ENCODE results near the gene ZG16B. TPM values are rescaled to one million over a fixed set of nuclear protein-coding genes. Genes with fewer than 3 reads are reported as not detected.

The ZG16B gene
- polyA plus RNA-seq, 4 donors: 5.2 to 19.9 (median 15.0) TPM

GRCh38 chr16:2857451-2858244, 27.5 kb downstream of the ZG16B start, which contains the start of gene PRSS22:
PRSS22 (minus strand) TSS chr16:2858170; CDS start chr16:2858104, 66 bp downstream.
- peaks cover 0 to 13% (median 12%) of the 10 kb centered on the region in 3 donors for H3K27me3 ChIP-seq (ENCODE audit: control insufficient read depth in 3 of 3, insufficient read depth in 3 of 3, low read length in 3 of 3)
- peaks cover 0 to 16% (median 3%) of the 10 kb centered on the region in 3 donors for H3K4me1 ChIP-seq (ENCODE audit: control insufficient read depth in 3 of 3, insufficient read depth in 2 of 3, low read depth in 1 of 3, low read length in 2 of 3)
- DNase-seq: peak; percentile 53 to 83
- FAIRE-seq: no peak
- peaks cover 0 to 23% of the 10 kb centered on the region in 2 donors for H3K9me3 ChIP-seq (ENCODE audit: control insufficient read depth in 2 of 2, insufficient read depth in 1 of 2, low read depth in 1 of 2, low read length in 1 of 2)
- peak within 1 kb of the TSS; percentile 27 to 37 (median 34) for H3K4me3 ChIP-seq (ENCODE audit: low read depth in 1 of 3, low read length in 3 of 3)
- H3K36me3 ChIP-seq (ENCODE audit: control insufficient read depth in 3 of 3, insufficient read depth in 2 of 3, low read depth in 1 of 3, low read length in 3 of 3): no peaks in the 10 kb centered on the region
- 2 to 5% (median 4%) methylated on average over 36 to 42 of the region's 42 CpGs for WGBS, 3 donors
- peak within 1 kb of the TSS in 2 of 3 donors; percentile 16 to 81 for H3K27ac ChIP-seq (ENCODE audit: low read depth in 1 of 3, low read length in 2 of 3)

GRCh38 chr16:2858245-2859025, 28.3 kb downstream of the ZG16B start:
- peaks cover 0 to 16% (median 3%) of the 10 kb centered on the region in 3 donors for H3K4me1 ChIP-seq (ENCODE audit: control insufficient read depth in 3 of 3, insufficient read depth in 2 of 3, low read depth in 1 of 3, low read length in 2 of 3)
- H3K27ac ChIP-seq (ENCODE audit: low read depth in 1 of 3, low read length in 2 of 3): peak overlapping the region in 2 of 3 donors; percentile 16 to 81
- 2 to 13% (median 4%) methylated on average over 18 to 23 of the region's 23 CpGs for WGBS, 3 donors
- peak overlapping the region; percentile 25 to 37 (median 34) for H3K4me3 ChIP-seq (ENCODE audit: low read depth in 1 of 3, low read length in 3 of 3)
- H3K36me3 ChIP-seq (ENCODE audit: control insufficient read depth in 3 of 3, insufficient read depth in 2 of 3, low read depth in 1 of 3, low read length in 3 of 3): no peaks in the 10 kb centered on the region
- peaks cover 0 to 13% (median 12%) of the 10 kb centered on the region in 3 donors for H3K27me3 ChIP-seq (ENCODE audit: control insufficient read depth in 3 of 3, insufficient read depth in 3 of 3, low read length in 3 of 3)
- DNase-seq: peak; percentile 78 to 92
- FAIRE-seq: no peak
- H3K9me3 ChIP-seq (ENCODE audit: control insufficient read depth in 2 of 2, insufficient read depth in 1 of 2, low read depth in 1 of 2, low read length in 1 of 2): peaks cover 0 to 23% of the 10 kb centered on the region in 2 donors

GRCh38 chr16:2859686-2860265, 29.7 kb downstream of the ZG16B start:
- Histone ChIP-seq H3K36me3 (ENCODE audit: control insufficient read depth in 3 of 3, insufficient read depth in 2 of 3, low read depth in 1 of 3, low read length in 3 of 3) (no peaks in the 10 kb centered on the region), H3K9me3 (ENCODE audit: control insufficient read depth in 2 of 2, insufficient read depth in 1 of 2, low read depth in 1 of 2, low read length in 1 of 2) (peaks cover 0 to 12% of the 10 kb centered on the region in 2 donors), H3K27me3 (ENCODE audit: control insufficient read depth in 3 of 3, insufficient read depth in 3 of 3, low read length in 3 of 3) (peaks cover 0 to 16% (median 13%) of the 10 kb centered on the region in 3 donors), H3K27ac (ENCODE audit: low read depth in 1 of 3, low read length in 2 of 3) (no peak overlapping the region), H3K4me3 (ENCODE audit: low read depth in 1 of 3, low read length in 3 of 3) (no peak overlapping the region), H3K4me1 (ENCODE audit: control insufficient read depth in 3 of 3, insufficient read depth in 2 of 3, low read depth in 1 of 3, low read length in 2 of 3) (peaks cover 0 to 16% (median 3%) of the 10 kb centered on the region in 3 donors)
- no peak for FAIRE-seq
- WGBS, 3 donors: 79 to 86% (median 84%) methylated on average over 10 of the region's 10 CpGs
- no peak for DNase-seq

GRCh38 chr16:2860826-2861567, 30.9 kb downstream of the ZG16B start:
- no peak for FAIRE-seq

GRCh38 chr16:2865651-2866050, 35.5 kb downstream of the ZG16B start:
- peaks cover 0 to 9% of the 10 kb centered on the region in 2 donors for H3K9me3 ChIP-seq (ENCODE audit: control insufficient read depth in 2 of 2, insufficient read depth in 1 of 2, low read depth in 1 of 2, low read length in 1 of 2)
- H3K27ac ChIP-seq (ENCODE audit: low read depth in 1 of 3, low read length in 2 of 3): no peak overlapping the region
- no peak overlapping the region for H3K4me3 ChIP-seq (ENCODE audit: low read depth in 1 of 3, low read length in 3 of 3)
- peaks cover 0 to 4% (median 0%) of the 10 kb centered on the region in 3 donors for H3K4me1 ChIP-seq (ENCODE audit: control insufficient read depth in 3 of 3, insufficient read depth in 2 of 3, low read depth in 1 of 3, low read length in 2 of 3)
- WGBS, 3 donors: 68 to 82% (median 78%) methylated on average over 4 of the region's 4 CpGs
- DNase-seq: no peak
- no peak for FAIRE-seq
- no peaks in the 10 kb centered on the region for H3K36me3 ChIP-seq (ENCODE audit: control insufficient read depth in 3 of 3, insufficient read depth in 2 of 3, low read depth in 1 of 3, low read length in 3 of 3)
- H3K27me3 ChIP-seq (ENCODE audit: control insufficient read depth in 3 of 3, insufficient read depth in 3 of 3, low read length in 3 of 3): peaks cover 0 to 23% (median 4%) of the 10 kb centered on the region in 3 donors

More at GRCh38 chr16:2860826-2861567, 30.9 kb downstream of the ZG16B start:
- Histone ChIP-seq H3K4me3 (ENCODE audit: low read depth in 1 of 3, low read length in 3 of 3) (no peak overlapping the region), H3K27ac (ENCODE audit: low read depth in 1 of 3, low read length in 2 of 3) (no peak overlapping the region), H3K36me3 (ENCODE audit: control insufficient read depth in 3 of 3, insufficient read depth in 2 of 3, low read depth in 1 of 3, low read length in 3 of 3) (no peaks in the 10 kb centered on the region), H3K4me1 (ENCODE audit: control insufficient read depth in 3 of 3, insufficient read depth in 2 of 3, low read depth in 1 of 3, low read length in 2 of 3) (peaks cover 0 to 16% (median 3%) of the 10 kb centered on the region in 3 donors), H3K9me3 (ENCODE audit: control insufficient read depth in 2 of 2, insufficient read depth in 1 of 2, low read depth in 1 of 2, low read length in 1 of 2) (peaks cover 0 to 10% of the 10 kb centered on the region in 2 donors), H3K27me3 (ENCODE audit: control insufficient read depth in 3 of 3, insufficient read depth in 3 of 3, low read length in 3 of 3) (peaks cover 0 to 23% (median 13%) of the 10 kb centered on the region in 3 donors)
- no peak for DNase-seq
- 76 to 83% (median 83%) methylated on average over 8 of the region's 8 CpGs for WGBS, 3 donors

GRCh38 chr16:2866431-2866830, 36.3 kb downstream of the ZG16B start:
- Histone ChIP-seq H3K4me1 (ENCODE audit: control insufficient read depth in 3 of 3, insufficient read depth in 2 of 3, low read depth in 1 of 3, low read length in 2 of 3) (peaks cover 0 to 4% (median 0%) of the 10 kb centered on the region in 3 donors), H3K27me3 (ENCODE audit: control insufficient read depth in 3 of 3, insufficient read depth in 3 of 3, low read length in 3 of 3) (peaks cover 0 to 24% (median 0%) of the 10 kb centered on the region in 3 donors), H3K27ac (ENCODE audit: low read depth in 1 of 3, low read length in 2 of 3) (no peak overlapping the region), H3K9me3 (ENCODE audit: control insufficient read depth in 2 of 2, insufficient read depth in 1 of 2, low read depth in 1 of 2, low read length in 1 of 2) (peaks cover 0 to 1% of the 10 kb centered on the region in 2 donors), H3K36me3 (ENCODE audit: control insufficient read depth in 3 of 3, insufficient read depth in 2 of 3, low read depth in 1 of 3, low read length in 3 of 3) (no peaks in the 10 kb centered on the region), H3K4me3 (ENCODE audit: low read depth in 1 of 3, low read length in 3 of 3) (no peak overlapping the region)
- FAIRE-seq (no peak), DNase-seq (no peak)
- 55 to 76% (median 63%) methylated on average over 4 of the region's 4 CpGs for WGBS, 3 donors

- Histone ChIP-seq H3K36me3 (ENCODE audit: control insufficient read depth in 3 of 3, insufficient read depth in 2 of 3, low read depth in 1 of 3, low read length in 3 of 3) (no peaks in the 10 kb centered on the region), H3K27me3 (ENCODE audit: control insufficient read depth in 3 of 3, insufficient read depth in 3 of 3, low read length in 3 of 3) (peaks cover 0 to 29% (median 0%) of the 10 kb centered on the region in 3 donors), H3K27ac (ENCODE audit: low read depth in 1 of 3, low read length in 2 of 3) (peak overlapping the region; percentile 53 to 98 (median 78)), H3K9me3 (ENCODE audit: control insufficient read depth in 2 of 2, insufficient read depth in 1 of 2, low read depth in 1 of 2, low read length in 1 of 2) (no peaks in the 10 kb centered on the region), H3K4me1 (ENCODE audit: control insufficient read depth in 3 of 3, insufficient read depth in 2 of 3, low read depth in 1 of 3, low read length in 2 of 3) (peaks cover 0 to 4% (median 0%) of the 10 kb centered on the region in 3 donors), H3K4me3 (ENCODE audit: low read depth in 1 of 3, low read length in 3 of 3) (peak overlapping the region; percentile 42 to 55 (median 46))
- 19 to 48% (median 35%) methylated on average over 8 of the region's 8 CpGs for WGBS, 3 donors
- no peak for FAIRE-seq
- DNase-seq: no peak
These were observed 37.5 kb downstream of the ZG16B start for GRCh38 chr16:2867661-2867986.

Data from small intestine (tissue), 7 donors.